ENCODE results near the gene CERS2.
"Not testable (repeated sequence)": the region's sequence is repeated elsewhere in the genome, so short reads cannot be mapped to it uniquely, and the experiment has no call there.

The CERS2 gene

GRCh38 chr1:150970808-150971582 is 3.6 kb downstream of the CERS2 start:
- no peak for DNase-seq (ENCODE audit: low read depth, low spot score)

GRCh38 chr1:150969626-150970025 is 5.0 kb downstream of the CERS2 start:
- DNase-seq (ENCODE audit: low read depth, low spot score), result no peak

GRCh38 chr1:150968491-150968890 is 6.1 kb downstream of the CERS2 start:
- DNase-seq (ENCODE audit: low read depth, low spot score), result no peak

- no peak for DNase-seq (ENCODE audit: low read depth, low spot score)
Observed at GRCh38 chr1:150967936-150968335, 6.7 kb downstream of the CERS2 start.

GRCh38 chr1:150966011-150966410 is 8.6 kb downstream of the CERS2 start:
- DNase-seq (ENCODE audit: low read depth, low spot score), result no peak

- DNase-seq (ENCODE audit: low read depth, low spot score), result no peak
Observed at GRCh38 chr1:150965605-150966004, 9.0 kb downstream of the CERS2 start.

- no peak for DNase-seq (ENCODE audit: low read depth, low spot score)
Observed at GRCh38 chr1:150964164-150964489, 10.5 kb downstream of the CERS2 start.

- DNase-seq (ENCODE audit: low read depth, low spot score), result no peak
Observed at GRCh38 chr1:150963321-150964163, 11.1 kb downstream of the CERS2 start.

- DNase-seq (ENCODE audit: low read depth, low spot score), result no peak
Observed at GRCh38 chr1:150961756-150962155, 12.9 kb downstream of the CERS2 start.

- no peak for DNase-seq (ENCODE audit: low read depth, low spot score)
Observed at GRCh38 chr1:150960646-150961045, 14.0 kb downstream of the CERS2 start.

GRCh38 chr1:150957666-150958065 is 17.0 kb downstream of the CERS2 start:
- DNase-seq (ENCODE audit: low read depth, low spot score), result no peak

- no peak for DNase-seq (ENCODE audit: low read depth, low spot score)
Observed at GRCh38 chr1:150955280-150955679, 19.4 kb downstream of the CERS2 start.

- no peak for DNase-seq (ENCODE audit: low read depth, low spot score)
Observed at GRCh38 chr1:150954708-150955107, 19.9 kb downstream of the CERS2 start.

GRCh38 chr1:150944856-150945255 is 29.8 kb downstream of the CERS2 start:
- DNase-seq (ENCODE audit: low read depth, low spot score), result no peak

GRCh38 chr1:150931773-150932172 is 42.9 kb downstream of the CERS2 start:
- no peak for DNase-seq (ENCODE audit: low read depth, low spot score)

GRCh38 chr1:150928775-150929174 is 45.9 kb downstream of the CERS2 start:
- DNase-seq (ENCODE audit: low read depth, low spot score), result not testable (repeated sequence)

GRCh38 chr1:150928286-150928685 is 46.3 kb downstream of the CERS2 start:
- no peak for DNase-seq (ENCODE audit: low read depth, low spot score)

- no peak for DNase-seq (ENCODE audit: low read depth, low spot score)
Observed at GRCh38 chr1:150927624-150928023, 47.0 kb downstream of the CERS2 start.

- peak; percentile 98 for DNase-seq (ENCODE audit: low read depth, low spot score)
Observed at GRCh38 chr1:150926097-150926741, 48.4 kb downstream of the CERS2 start, which contains the start of gene SETDB1. Gene SETDB1 (plus strand): TSS chr1:150926363. CDS start chr1:150927715, 1,352 bp downstream.

- no peak for DNase-seq (ENCODE audit: low read depth, low spot score)
Observed at GRCh38 chr1:150925080-150925479, 49.6 kb downstream of the CERS2 start.

GRCh38 chr1:150922519-150922975 is 52.1 kb downstream of the CERS2 start:
- DNase-seq (ENCODE audit: low read depth, low spot score), result peak; percentile 28

GRCh38 chr1:150917387-150917786 is 57.2 kb downstream of the CERS2 start:
- no peak for DNase-seq (ENCODE audit: low read depth, low spot score)

Measured in iPS DF 19.7 (cell line).